EL (cell line): Measurements from ENCODE around the gene ADGRV1.
A peak's percentile ranks its signal among the peaks of the same experiment; 100 is the strongest.
"Not testable (repeated sequence)": the region's sequence is repeated elsewhere in the genome, so short reads cannot be mapped to it uniquely, and the experiment has no call there.

Experiments
- DNase-seq: peaks from one replicate; pipeline ENCODE4 v3.0.0-alpha.2; 2016

ADGRV1 gene

GRCh38 chr5:90598293-90598692 lies 39.7 kb downstream of the ADGRV1 start:
- DNase-seq = no peak

DNA sequence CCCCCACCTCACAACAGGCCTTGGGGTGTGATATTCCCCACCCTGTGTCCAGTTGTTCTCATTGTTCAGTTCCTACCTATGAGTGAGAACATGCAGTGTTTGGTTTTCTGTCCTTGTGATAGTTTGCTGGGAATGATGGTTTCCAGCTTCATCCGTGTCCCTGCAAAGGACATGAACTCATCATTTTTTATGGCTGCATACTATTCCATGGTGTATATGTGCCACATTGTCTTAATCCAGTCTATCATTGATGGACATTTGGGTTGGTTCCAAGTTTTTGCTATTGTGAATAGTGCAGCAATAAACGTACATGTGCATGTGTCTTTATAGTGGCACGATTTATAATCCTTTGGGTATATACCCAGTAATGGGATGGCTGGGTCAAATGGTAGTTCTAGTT lies 41.7 kb downstream of the ADGRV1 start:
- DNase-seq = not testable (repeated sequence)

GRCh38 chr5:90601468-90601867 lies 42.9 kb downstream of the ADGRV1 start:
- no peak for DNase-seq

GRCh38 chr5:90602681-90603080 lies 44.1 kb downstream of the ADGRV1 start:
- DNase-seq = no peak

DNA sequence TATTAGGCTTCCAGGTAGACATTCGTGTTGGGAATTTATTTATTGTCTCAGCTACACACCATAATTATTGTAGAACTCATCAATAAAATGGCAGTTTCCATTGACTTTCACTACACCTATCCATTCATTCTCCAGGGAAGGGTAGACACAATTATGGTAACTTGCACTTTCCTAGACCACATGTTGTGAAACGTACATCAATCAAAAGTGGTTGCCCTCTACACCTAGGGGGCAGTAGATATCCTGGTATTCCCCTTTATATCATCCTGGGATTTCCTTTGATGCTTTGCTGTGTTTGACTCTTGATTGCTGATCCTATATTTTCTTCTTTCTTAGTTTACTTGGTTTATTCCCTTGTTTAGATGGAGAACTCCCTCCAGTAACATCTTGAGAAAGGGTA lies 47.9 kb downstream of the ADGRV1 start:
- no peak for DNase-seq

GRCh38 chr5:90612919-90613318 lies 54.3 kb downstream of the ADGRV1 start:
- no peak for DNase-seq

GRCh38 chr5:90613459-90613858 lies 54.9 kb downstream of the ADGRV1 start:
- DNase-seq = no peak

GRCh38 chr5:90613918-90614504 lies 55.4 kb downstream of the ADGRV1 start:
- no peak for DNase-seq

GRCh38 chr5:90615355-90615754 lies 56.8 kb downstream of the ADGRV1 start:
- DNase-seq = no peak

DNA sequence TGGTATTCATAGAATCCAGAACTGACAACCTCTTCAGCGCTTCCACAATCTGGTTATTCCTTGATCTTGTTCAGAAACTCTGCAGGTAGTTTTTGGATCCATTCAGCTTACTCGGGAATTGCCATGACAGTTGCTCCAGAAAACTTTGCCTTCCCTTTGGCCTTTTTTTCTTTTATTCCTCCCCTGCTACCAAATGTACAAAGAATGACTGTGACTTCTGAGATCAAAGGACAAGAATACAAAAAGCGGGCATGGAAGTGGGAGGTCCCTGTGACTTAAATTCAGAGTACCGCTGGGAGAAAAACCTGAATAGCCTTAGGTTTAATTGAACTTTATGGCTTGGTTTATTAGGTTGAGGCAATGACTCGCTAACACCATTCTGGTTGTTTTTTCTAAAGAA lies 59.5 kb downstream of the ADGRV1 start:
- no peak for DNase-seq

- DNase-seq = not testable (repeated sequence)
These were observed 61.2 kb downstream of the ADGRV1 start for GRCh38 chr5:90619762-90620161.

GRCh38 chr5:90621848-90622247 lies 63.3 kb downstream of the ADGRV1 start:
- no peak for DNase-seq

- DNase-seq = no peak
These were observed 67.9 kb downstream of the ADGRV1 start for GRCh38 chr5:90626493-90626892.

DNA sequence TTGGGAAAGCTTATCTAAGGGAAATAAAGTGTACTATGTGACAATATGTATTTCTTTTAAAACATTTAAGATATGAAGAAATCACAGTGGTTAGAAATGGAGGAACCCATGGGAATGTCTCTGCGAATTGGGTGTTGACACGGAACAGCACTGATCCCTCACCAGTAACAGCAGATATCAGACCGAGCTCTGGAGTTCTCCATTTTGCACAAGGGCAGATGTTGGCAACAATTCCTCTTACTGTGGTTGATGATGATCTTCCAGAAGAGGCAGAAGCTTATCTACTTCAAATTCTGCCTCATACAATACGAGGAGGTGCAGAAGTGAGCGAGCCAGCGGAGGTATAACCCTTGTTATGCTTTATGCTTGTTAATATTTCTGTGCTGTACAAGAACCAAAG lies 69.9 kb downstream of the ADGRV1 start:
- DNase-seq = no peak

- DNase-seq = no peak
These were observed 74.2 kb downstream of the ADGRV1 start for GRCh38 chr5:90632791-90633190.

GRCh38 chr5:90636948-90637347 lies 78.4 kb downstream of the ADGRV1 start:
- no peak for DNase-seq

GRCh38 chr5:90637731-90638130 lies 79.1 kb downstream of the ADGRV1 start:
- DNase-seq = no peak

DNA sequence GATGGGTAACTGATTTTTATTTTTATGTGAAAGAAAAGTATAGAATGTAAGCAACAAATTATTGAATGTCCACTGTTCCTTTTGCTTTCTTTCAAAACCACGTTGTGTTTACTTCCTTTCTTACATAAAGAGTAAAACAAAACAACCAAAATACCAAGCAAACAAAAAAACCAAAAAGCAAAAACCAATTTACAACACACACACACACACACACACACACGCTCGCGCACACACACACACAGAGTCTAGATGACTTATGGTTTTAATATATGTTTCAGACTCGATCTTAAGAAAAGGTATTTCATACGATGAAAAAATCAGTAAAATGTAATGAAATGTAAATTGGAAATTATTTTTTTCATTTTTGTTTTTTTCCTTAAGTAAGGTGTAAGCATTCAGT lies 80.3 kb downstream of the ADGRV1 start:
- no peak for DNase-seq

DNA sequence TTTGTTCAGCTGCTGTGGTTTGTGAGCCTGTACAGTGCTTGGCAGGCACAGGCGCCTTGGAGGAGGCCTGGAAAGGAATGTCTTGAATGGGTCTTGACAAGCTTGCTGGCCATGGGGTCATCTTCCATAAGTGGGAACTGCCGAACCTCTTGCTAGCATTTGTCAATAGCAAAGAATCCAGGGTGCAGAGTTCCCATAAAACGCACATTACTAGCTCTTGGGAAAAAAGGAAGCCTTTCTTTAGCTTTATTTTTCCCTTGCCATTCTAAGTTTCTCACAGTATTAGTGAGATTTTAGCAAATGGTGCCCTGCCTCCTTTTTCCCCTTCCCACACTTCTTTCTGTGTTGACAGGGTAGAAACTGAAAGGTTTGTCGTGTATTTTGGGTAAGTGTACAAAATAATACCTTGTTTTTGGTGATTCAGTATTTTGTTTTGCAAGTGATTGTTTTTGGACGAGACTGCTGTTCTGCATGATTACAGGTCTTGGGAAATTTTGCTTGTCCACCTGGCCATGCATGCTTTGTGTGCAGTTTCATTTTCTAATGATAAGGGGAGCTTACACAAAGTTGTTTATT lies 82.0 kb downstream of the ADGRV1 start:
- no peak for DNase-seq

GRCh38 chr5:90641528-90641927 lies 82.9 kb downstream of the ADGRV1 start:
- DNase-seq = no peak

DNA sequence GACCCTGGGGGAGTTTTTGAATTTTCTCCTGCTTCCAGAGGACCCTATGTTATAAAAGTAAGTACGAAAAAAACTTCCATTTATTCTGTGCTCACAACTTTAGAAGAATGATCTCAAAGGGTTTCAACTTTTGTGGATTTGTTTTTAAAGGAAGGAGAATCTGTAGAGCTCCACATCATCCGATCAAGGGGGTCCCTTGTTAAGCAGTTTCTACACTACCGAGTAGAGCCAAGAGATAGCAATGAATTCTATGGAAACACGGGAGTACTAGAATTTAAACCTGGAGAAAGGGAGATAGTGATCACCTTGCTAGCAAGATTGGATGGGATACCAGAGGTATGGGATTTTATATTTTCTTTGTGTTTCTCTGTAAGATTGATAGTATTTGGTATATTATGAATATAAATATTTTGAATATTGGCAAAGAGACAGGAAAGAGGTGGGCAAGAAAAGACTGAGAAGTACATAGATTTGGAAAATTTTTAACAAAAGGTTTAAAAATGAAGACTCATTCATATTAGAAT lies 84.2 kb downstream of the ADGRV1 start:
- no peak for DNase-seq

DNA sequence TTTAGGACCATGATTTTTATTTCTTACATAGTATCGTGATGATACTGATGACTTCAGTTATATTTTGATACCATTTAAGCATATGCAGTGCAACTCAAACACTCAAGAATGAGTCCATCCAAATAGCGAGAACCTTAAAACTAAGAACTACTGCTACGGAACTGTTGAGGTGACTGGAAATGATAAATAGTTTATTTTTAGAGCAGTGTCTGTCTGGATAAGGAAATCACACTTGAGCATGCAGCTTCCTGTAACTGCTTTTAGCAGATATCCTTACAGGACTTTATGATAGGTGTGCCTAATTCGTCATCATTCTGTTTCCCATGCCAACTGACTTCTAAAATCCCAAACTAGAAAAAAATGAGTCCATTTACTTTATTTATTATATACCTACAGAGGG lies 85.5 kb downstream of the ADGRV1 start:
- no peak for DNase-seq

GRCh38 chr5:90645024-90645610 lies 86.5 kb downstream of the ADGRV1 start:
- peak; percentile 1 for DNase-seq

GRCh38 chr5:90650767-90651166 lies 92.2 kb downstream of the ADGRV1 start:
- DNase-seq = no peak

GRCh38 chr5:90654215-90654614 lies 95.6 kb downstream of the ADGRV1 start:
- no peak for DNase-seq
